ENCODE results near the gene USP3.
A peak's percentile ranks its signal among the peaks of the same experiment; 100 is the strongest.

USP3 gene

GRCh38 chr15:63553388-63553791, 49.0 kb downstream of the USP3 start:
- no peak for DNase-seq

- no peak for DNase-seq
These were observed 50.0 kb downstream of the USP3 start for GRCh38 chr15:63554337-63554927.

- DNase-seq, result no peak
These were observed 51.1 kb downstream of the USP3 start for GRCh38 chr15:63555507-63555906.

- DNase-seq, result no peak
These were observed 51.9 kb downstream of the USP3 start for GRCh38 chr15:63556246-63556645.

- DNase-seq, result no peak
These were observed 52.3 kb downstream of the USP3 start for GRCh38 chr15:63556736-63557135.

GRCh38 chr15:63559753-63560152, 55.4 kb downstream of the USP3 start:
- DNase-seq, result no peak

- no peak for DNase-seq
These were observed 56.5 kb downstream of the USP3 start for GRCh38 chr15:63560741-63561448.

- DNase-seq, result no peak
These were observed 59.7 kb downstream of the USP3 start for GRCh38 chr15:63564093-63564492.

GRCh38 chr15:63565536-63566186, 61.3 kb downstream of the USP3 start:
- DNase-seq, result no peak

GRCh38 chr15:63572749-63573464, 68.5 kb downstream of the USP3 start:
- DNase-seq, result no peak

GRCh38 chr15:63573533-63573932, 69.1 kb downstream of the USP3 start:
- no peak for DNase-seq

- DNase-seq, result no peak
These were observed 70.9 kb downstream of the USP3 start for GRCh38 chr15:63575312-63575711.

GRCh38 chr15:63576441-63576840, 72.0 kb downstream of the USP3 start:
- no peak for DNase-seq

GRCh38 chr15:63582179-63582578, 77.8 kb downstream of the USP3 start:
- no peak for DNase-seq

GRCh38 chr15:63582718-63583426, 78.5 kb downstream of the USP3 start:
- DNase-seq, result peak; percentile 20

- DNase-seq, result no peak
These were observed 82.4 kb downstream of the USP3 start for GRCh38 chr15:63586790-63587189.

- DNase-seq, result no peak
These were observed 83.1 kb downstream of the USP3 start for GRCh38 chr15:63587527-63587926.

GRCh38 chr15:63588826-63589225, 84.4 kb downstream of the USP3 start:
- DNase-seq, result no peak

GRCh38 chr15:63593705-63594671, 89.6 kb downstream of the USP3 start:
- DNase-seq, result no peak

- DNase-seq, result no peak
These were observed 90.7 kb downstream of the USP3 start for GRCh38 chr15:63595065-63595464.

GRCh38 chr15:63595688-63596087, 91.3 kb downstream of the USP3 start:
- no peak for DNase-seq

- no peak for DNase-seq
These were observed 92.3 kb downstream of the USP3 start for GRCh38 chr15:63596676-63597037.

Measured in NCI-H524 treated with DMSO at 0.1 percent for 48 hours (cell line).